Left lung (tissue), 10 donors: Measurements from ENCODE around the gene TRRAP. TPM values are rescaled to one million over a fixed set of nuclear protein-coding genes. Genes with fewer than 3 reads are reported as not detected.
"Not testable (repeated sequence)": the region's sequence is repeated elsewhere in the genome, so short reads cannot be mapped to it uniquely, and the experiment has no call there.

Source experiments
- ATAC-seq: fragments of 200-7000 bp; cut with Tn5 transposase; one replicate; pipeline ENCODE4 v1.9.1; 2020; ENCODE audit warnings: moderate library complexity
- DNase-seq, 4 donors: peaks; one replicate each; pipeline ENCODE4 v3.0.0-alpha.2; 2013 to 2020
- H3K27ac ChIP-seq, 2 donors: fragments of 200-600 bp; sonication (generic) in 1 of 2; one replicate each; pipeline versions ENCODE4 v1.5.0 to v1.8.0; 2020 to 2021
- H3K27me3 ChIP-seq, 2 donors: fragments of 200-600 bp; sonication (generic) in 1 of 2; one replicate each; pipeline versions ENCODE4 v1.5.0 to v1.8.0; 2020 to 2021
- H3K36me3 ChIP-seq, 2 donors: fragments of 200-600 bp; sonication (generic) in 1 of 2; one replicate each; pipeline versions ENCODE4 v1.5.0 to v1.8.0; 2020 to 2021
- H3K4me1 ChIP-seq, 2 donors: fragments of 200-600 bp; one replicate each; pipeline ENCODE4 v1.8.0; 2021
- H3K4me3 ChIP-seq, 2 donors: fragments of 200-600 bp; sonication (generic) in 1 of 2; one replicate each; pipeline versions ENCODE4 v1.5.0 to v1.8.0; 2020 to 2021; ENCODE audit warnings: mild to moderate bottlenecking in 1 of 2
- H3K9me3 ChIP-seq, 2 donors: fragments of 200-600 bp; sonication (generic) in 1 of 2; one replicate each; pipeline versions ENCODE4 v1.5.0 to v1.8.0; 2020 to 2021
- CTCF ChIP-seq, 2 donors: fragments of 200-600 bp; sonication (generic) in 1 of 2; IDR thresholded peaks; one replicate each; pipeline versions ENCODE4 v1.5.0 to v1.8.0; 2021; ENCODE audit warnings: antibody characterized with exemption in 2 of 2
- intact Hi-C, 2 donors: fragments of 100-400 bp; cut with DNase I; formaldehyde crosslinking; loops; one replicate each; pipeline versions ENCODE4 v1.11.2 to v1.14.2; 2022
- polyA plus RNA-seq, 6 donors: library from polyadenylated mRNA; unstranded; fragments of 120-200 nt; gene quantifications; one replicate each; pipeline ENCODE4 v1.2.1, GENCODE V29; 2013; ENCODE audit not compliant: insufficient read length in 6 of 6
- total RNA-seq, 2 donors: library from RNA; stranded (reverse); fragmentation: NEBNext Ultra II Directional; extraction: Animal tissue kit (Norgen Biotek cat#: 25700); gene quantifications; one replicate each; pipeline ENCODE4 v1.2.1, GENCODE V29; 2021
- donor health status: DM: no; HTN: yes; CAD: no.
- donor health status: DM: no; HTN: no; CAD: no.

The TRRAP gene
- total and polyA plus RNA-seq, 8 donors = 32.5 to 40.5 (median 38.2) TPM

- ATAC-seq = no peak
- Histone ChIP-seq H3K27ac (no peak overlapping the region), H3K4me1 (no peaks in the 10 kb centered on the region), H3K9me3 (no peaks in the 10 kb centered on the region), H3K27me3 (no peaks in the 10 kb centered on the region), H3K4me3 (no peak overlapping the region), H3K36me3 (peaks cover 3 to 98% of the 10 kb centered on the region in 2 donors)
- TF ChIP-seq CTCF (IDR thresholded peaks at IDR 0.05) = no peak
- intact Hi-C loops = loop anchor here in 1 of 2 donors (5.0 kb wide), 1 partner anchor 271 kb away; no protein-coding TSS in a partner anchor
- no peak for DNase-seq
Measured at GRCh38 chr7:99041526-99041925, 163.2 kb downstream of the TRRAP start.

GRCh38 chr7:99042957-99043356 lies 164.6 kb downstream of the TRRAP start:
- TF ChIP-seq CTCF (IDR thresholded peaks at IDR 0.05) = no peak

GRCh38 chr7:99044858-99045257 lies 166.5 kb downstream of the TRRAP start:
- not testable (repeated sequence) for H3K4me1 ChIP-seq, H3K9me3 ChIP-seq, H3K27me3 ChIP-seq, H3K4me3 ChIP-seq, ATAC-seq, H3K27ac ChIP-seq, DNase-seq
- H3K36me3 ChIP-seq = peaks cover 0 to 98% of the 10 kb centered on the region in 2 donors
- intact Hi-C loops = loop anchor here in 1 of 2 donors (5.0 kb wide), 1 partner anchor 267 kb away; no protein-coding TSS in a partner anchor

More at GRCh38 chr7:99042957-99043356, 164.6 kb downstream of the TRRAP start:
- ATAC-seq (no peak), DNase-seq (no peak)
- Histone ChIP-seq H3K36me3 (peaks cover 0 to 98% of the 10 kb centered on the region in 2 donors), H3K27ac (no peak overlapping the region), H3K4me1 (no peaks in the 10 kb centered on the region), H3K9me3 (no peaks in the 10 kb centered on the region), H3K27me3 (no peaks in the 10 kb centered on the region), H3K4me3 (no peak overlapping the region)
- intact Hi-C loops = loop anchor here in 1 of 2 donors (5.0 kb wide), 1 partner anchor 269 kb away; no protein-coding TSS in a partner anchor

- H3K27ac ChIP-seq, intact Hi-C loops, DNase-seq, ATAC-seq, H3K9me3 ChIP-seq, H3K4me3 ChIP-seq, H3K27me3 ChIP-seq, H3K4me1 ChIP-seq: not testable (repeated sequence)
- H3K36me3 ChIP-seq = peaks cover 0 to 98% of the 10 kb centered on the region in 2 donors
Measured at GRCh38 chr7:99046262-99046661, 167.9 kb downstream of the TRRAP start.

GRCh38 chr7:99046722-99047121 lies 168.4 kb downstream of the TRRAP start:
- no peak for DNase-seq
- Histone ChIP-seq H3K9me3 (no peaks in the 10 kb centered on the region), H3K27ac (no peak overlapping the region), H3K4me3 (no peak overlapping the region), H3K4me1 (no peaks in the 10 kb centered on the region), H3K36me3 (peaks cover 0 to 98% of the 10 kb centered on the region in 2 donors), H3K27me3 (no peaks in the 10 kb centered on the region)
- ATAC-seq = no peak
- TF ChIP-seq CTCF (IDR thresholded peaks at IDR 0.05) = no peak
- intact Hi-C loops = no loop called here

- no peak for TF ChIP-seq CTCF (IDR thresholded peaks at IDR 0.05)
- Histone ChIP-seq H3K4me3 (no peak overlapping the region), H3K4me1 (no peaks in the 10 kb centered on the region), H3K9me3 (no peaks in the 10 kb centered on the region), H3K27me3 (no peaks in the 10 kb centered on the region), H3K36me3 (peaks cover 0 to 99% of the 10 kb centered on the region in 2 donors), H3K27ac (no peak overlapping the region)
- DNase-seq (no peak), ATAC-seq (no peak)
- intact Hi-C loops = no loop called here
Measured at GRCh38 chr7:99047526-99048077, 169.3 kb downstream of the TRRAP start.
